ENCODE measurements around the gene HAND2.

The HAND2 gene

GRCh38 chr4:173517781-173518424 is 12.1 kb downstream of the HAND2 start:
- no peak overlapping the region for H3K27ac ChIP-seq (ENCODE audit: low read depth, low read length)
- H3K36me3 ChIP-seq (ENCODE audit: control insufficient read depth, insufficient read depth, low read length), result no peaks in the 10 kb centered on the region
- H3K4me1 ChIP-seq (ENCODE audit: control insufficient read depth, insufficient read depth, low read length), result peaks cover 49% of the 10 kb centered on the region
- H3K27me3 ChIP-seq (ENCODE audit: control insufficient read depth, insufficient read depth, low read length), result peaks cover 100% of the 10 kb centered on the region
- peak overlapping the region; percentile 29; the same call in 1 of the 2 replicates for H3K4me3 ChIP-seq (ENCODE audit: low read depth, low read length)
- no peaks in the 10 kb centered on the region for H3K9me3 ChIP-seq (ENCODE audit: control insufficient read depth, insufficient read depth, low read length)
- no peak overlapping the region for H3K9ac ChIP-seq (ENCODE audit: low read depth, low read length)

GRCh38 chr4:173516621-173517524 is 13.2 kb downstream of the HAND2 start:
- H3K4me1 ChIP-seq (ENCODE audit: control insufficient read depth, insufficient read depth, low read length), result peaks cover 38% of the 10 kb centered on the region
- H3K27ac ChIP-seq (ENCODE audit: low read depth, low read length), result no peak overlapping the region
- H3K27me3 ChIP-seq (ENCODE audit: control insufficient read depth, insufficient read depth, low read length), result peaks cover 100% of the 10 kb centered on the region
- H3K9me3 ChIP-seq (ENCODE audit: control insufficient read depth, insufficient read depth, low read length), result no peaks in the 10 kb centered on the region
- peak overlapping the region; percentile 44; the same call in 1 of the 2 replicates for H3K4me3 ChIP-seq (ENCODE audit: low read depth, low read length)
- H3K36me3 ChIP-seq (ENCODE audit: control insufficient read depth, insufficient read depth, low read length), result no peaks in the 10 kb centered on the region
- no peak overlapping the region for H3K9ac ChIP-seq (ENCODE audit: low read depth, low read length)

GRCh38 chr4:173515458-173515857 is 14.6 kb downstream of the HAND2 start:
- Histone ChIP-seq H3K36me3 (ENCODE audit: control insufficient read depth, insufficient read depth, low read length) (no peaks in the 10 kb centered on the region), H3K27me3 (ENCODE audit: control insufficient read depth, insufficient read depth, low read length) (peaks cover 100% of the 10 kb centered on the region), H3K9me3 (ENCODE audit: control insufficient read depth, insufficient read depth, low read length) (no peaks in the 10 kb centered on the region), H3K4me1 (ENCODE audit: control insufficient read depth, insufficient read depth, low read length) (peaks cover 35% of the 10 kb centered on the region), H3K4me3 (ENCODE audit: low read depth, low read length) (no peak overlapping the region), H3K27ac (ENCODE audit: low read depth, low read length) (no peak overlapping the region), H3K9ac (ENCODE audit: low read depth, low read length) (no peak overlapping the region)

GRCh38 chr4:173514641-173515217 is 15.3 kb downstream of the HAND2 start:
- H3K9me3 ChIP-seq (ENCODE audit: control insufficient read depth, insufficient read depth, low read length), result no peaks in the 10 kb centered on the region
- peaks cover 39% of the 10 kb centered on the region for H3K4me1 ChIP-seq (ENCODE audit: control insufficient read depth, insufficient read depth, low read length)
- H3K36me3 ChIP-seq (ENCODE audit: control insufficient read depth, insufficient read depth, low read length), result no peaks in the 10 kb centered on the region
- no peak overlapping the region for H3K4me3 ChIP-seq (ENCODE audit: low read depth, low read length)
- peaks cover 100% of the 10 kb centered on the region for H3K27me3 ChIP-seq (ENCODE audit: control insufficient read depth, insufficient read depth, low read length)
- H3K27ac ChIP-seq (ENCODE audit: low read depth, low read length), result no peak overlapping the region
- H3K9ac ChIP-seq (ENCODE audit: low read depth, low read length), result no peak overlapping the region

- Histone ChIP-seq H3K9me3 (ENCODE audit: control insufficient read depth, insufficient read depth, low read length) (no peaks in the 10 kb centered on the region), H3K36me3 (ENCODE audit: control insufficient read depth, insufficient read depth, low read length) (no peaks in the 10 kb centered on the region), H3K27me3 (ENCODE audit: control insufficient read depth, insufficient read depth, low read length) (peaks cover 100% of the 10 kb centered on the region), H3K4me3 (ENCODE audit: low read depth, low read length) (no peak overlapping the region), H3K4me1 (ENCODE audit: control insufficient read depth, insufficient read depth, low read length) (peaks cover 36% of the 10 kb centered on the region), H3K9ac (ENCODE audit: low read depth, low read length) (no peak overlapping the region), H3K27ac (ENCODE audit: low read depth, low read length) (no peak overlapping the region)
These were observed 16.4 kb downstream of the HAND2 start for GRCh38 chr4:173513651-173514050.

GRCh38 chr4:173511787-173512361 is 18.2 kb downstream of the HAND2 start:
- H3K27ac ChIP-seq (ENCODE audit: low read depth, low read length), result no peak overlapping the region
- H3K27me3 ChIP-seq (ENCODE audit: control insufficient read depth, insufficient read depth, low read length), result peaks cover 100% of the 10 kb centered on the region
- H3K4me1 ChIP-seq (ENCODE audit: control insufficient read depth, insufficient read depth, low read length), result peaks cover 20% of the 10 kb centered on the region
- no peaks in the 10 kb centered on the region for H3K36me3 ChIP-seq (ENCODE audit: control insufficient read depth, insufficient read depth, low read length)
- no peaks in the 10 kb centered on the region for H3K9me3 ChIP-seq (ENCODE audit: control insufficient read depth, insufficient read depth, low read length)
- H3K4me3 ChIP-seq (ENCODE audit: low read depth, low read length), result no peak overlapping the region
- H3K9ac ChIP-seq (ENCODE audit: low read depth, low read length), result no peak overlapping the region

- peaks cover 100% of the 10 kb centered on the region for H3K27me3 ChIP-seq (ENCODE audit: control insufficient read depth, insufficient read depth, low read length)
- no peaks in the 10 kb centered on the region for H3K36me3 ChIP-seq (ENCODE audit: control insufficient read depth, insufficient read depth, low read length)
- no peaks in the 10 kb centered on the region for H3K9me3 ChIP-seq (ENCODE audit: control insufficient read depth, insufficient read depth, low read length)
- H3K27ac ChIP-seq (ENCODE audit: low read depth, low read length), result no peak overlapping the region
- peaks cover 13% of the 10 kb centered on the region for H3K4me1 ChIP-seq (ENCODE audit: control insufficient read depth, insufficient read depth, low read length)
- H3K9ac ChIP-seq (ENCODE audit: low read depth, low read length), result no peak overlapping the region
- H3K4me3 ChIP-seq (ENCODE audit: low read depth, low read length), result peak overlapping the region; percentile 27
These were observed 20.7 kb downstream of the HAND2 start for GRCh38 chr4:173509036-173510001.

GRCh38 chr4:173508386-173509035 is 21.5 kb downstream of the HAND2 start:
- Histone ChIP-seq H3K4me1 (ENCODE audit: control insufficient read depth, insufficient read depth, low read length) (peaks cover 9% of the 10 kb centered on the region; the same call in 1 of the 2 replicates), H3K36me3 (ENCODE audit: control insufficient read depth, insufficient read depth, low read length) (no peaks in the 10 kb centered on the region), H3K9me3 (ENCODE audit: control insufficient read depth, insufficient read depth, low read length) (no peaks in the 10 kb centered on the region), H3K4me3 (ENCODE audit: low read depth, low read length) (no peak overlapping the region), H3K27ac (ENCODE audit: low read depth, low read length) (no peak overlapping the region), H3K9ac (ENCODE audit: low read depth, low read length) (no peak overlapping the region), H3K27me3 (ENCODE audit: control insufficient read depth, insufficient read depth, low read length) (peaks cover 100% of the 10 kb centered on the region)

- Histone ChIP-seq H3K4me1 (ENCODE audit: control insufficient read depth, insufficient read depth, low read length) (peaks cover 9% of the 10 kb centered on the region; the same call in 1 of the 2 replicates), H3K27me3 (ENCODE audit: control insufficient read depth, insufficient read depth, low read length) (peaks cover 100% of the 10 kb centered on the region), H3K36me3 (ENCODE audit: control insufficient read depth, insufficient read depth, low read length) (no peaks in the 10 kb centered on the region), H3K27ac (ENCODE audit: low read depth, low read length) (no peak overlapping the region), H3K4me3 (ENCODE audit: low read depth, low read length) (no peak overlapping the region), H3K9me3 (ENCODE audit: control insufficient read depth, insufficient read depth, low read length) (no peaks in the 10 kb centered on the region), H3K9ac (ENCODE audit: low read depth, low read length) (no peak overlapping the region)
These were observed 22.3 kb downstream of the HAND2 start for GRCh38 chr4:173507471-173508385.

Data from HUES48 (cell line).